ENCODE measurements around the gene HMGXB4. TPM values are rescaled to one million over a fixed set of nuclear protein-coding genes. Genes with fewer than 3 reads are reported as not detected.

The HMGXB4 gene
- total and polyA plus RNA-seq, 2 of the 8 experiments (the other 6 are each of a cell fraction or from before 2014, with no cell fraction given): 20.9 to 41.3 TPM

GRCh38 chr22:35299673-35300499 lies 42.6 kb downstream of the HMGXB4 start, which contains the start of gene TOM1 (continued):
- no peak for TF ChIP-seq KDM1A (IDR thresholded peaks at IDR 0.05; ENCODE audit: borderline replicate concordance, low read length)
- no peak; the same call in 1 of the 2 replicates for TF ChIP-seq KDM5A (IDR thresholded peaks at IDR 0.05; ENCODE audit: low read length)

Data from H1 (cell line).